GM12873 (cell line): ENCODE results near the gene PRRC2B.

Experiments
- TF ChIP-seq, protein P1 (sequence below): IDR thresholded peaks from 2 replicates; pipeline ENCODE4 v1.5.1; 2012; ENCODE audit warnings: low read depth, mild to moderate bottlenecking, moderate library complexity, low read length, control low read depth; ENCODE audit not compliant: insufficient read depth; ENCODE audit errors: missing control alignments

PRRC2B gene

DNA sequence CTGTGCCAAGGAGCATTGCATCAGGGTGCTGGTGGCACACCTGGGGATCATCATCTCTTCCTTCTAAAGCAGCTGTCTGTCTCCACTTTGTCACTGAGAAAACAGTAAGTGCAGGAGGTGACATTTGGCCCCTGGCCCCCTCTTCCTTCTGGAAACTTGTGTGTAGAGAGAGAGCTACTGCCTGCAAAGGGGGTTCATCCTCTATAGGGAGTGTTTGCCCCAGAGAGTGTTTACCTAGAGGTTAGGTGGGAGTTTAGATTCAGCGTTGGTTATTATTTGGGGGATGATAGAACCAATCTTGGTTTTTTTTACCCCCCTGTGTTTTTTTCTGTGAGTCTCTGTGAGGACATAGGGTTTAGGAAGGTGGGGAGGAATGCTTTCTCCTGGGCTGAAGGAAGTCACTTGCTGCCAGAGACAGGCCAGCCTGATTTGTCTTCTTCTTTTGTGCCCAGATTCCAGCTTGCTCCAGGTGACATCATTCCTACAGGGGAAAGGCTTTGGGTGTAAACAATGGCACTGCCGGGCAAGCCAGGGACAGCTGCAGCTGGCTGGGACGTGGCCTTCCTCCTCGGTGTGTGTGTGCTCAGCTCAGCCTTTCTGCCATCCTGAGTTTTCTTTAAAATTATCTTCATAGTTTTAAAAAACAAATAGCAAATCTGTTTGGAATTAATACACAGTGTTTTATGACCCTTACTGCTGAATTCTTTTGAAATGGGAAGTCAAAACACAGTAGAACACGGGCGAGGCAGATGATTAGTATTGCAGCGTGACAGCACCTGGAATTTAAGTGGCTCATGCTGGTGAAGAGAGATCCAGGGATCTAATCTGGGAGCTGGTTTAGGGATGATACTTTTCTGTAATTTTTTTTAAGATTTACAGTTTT is 24.5 kb downstream of the PRRC2B start:
- TF ChIP-seq, protein P1, sequence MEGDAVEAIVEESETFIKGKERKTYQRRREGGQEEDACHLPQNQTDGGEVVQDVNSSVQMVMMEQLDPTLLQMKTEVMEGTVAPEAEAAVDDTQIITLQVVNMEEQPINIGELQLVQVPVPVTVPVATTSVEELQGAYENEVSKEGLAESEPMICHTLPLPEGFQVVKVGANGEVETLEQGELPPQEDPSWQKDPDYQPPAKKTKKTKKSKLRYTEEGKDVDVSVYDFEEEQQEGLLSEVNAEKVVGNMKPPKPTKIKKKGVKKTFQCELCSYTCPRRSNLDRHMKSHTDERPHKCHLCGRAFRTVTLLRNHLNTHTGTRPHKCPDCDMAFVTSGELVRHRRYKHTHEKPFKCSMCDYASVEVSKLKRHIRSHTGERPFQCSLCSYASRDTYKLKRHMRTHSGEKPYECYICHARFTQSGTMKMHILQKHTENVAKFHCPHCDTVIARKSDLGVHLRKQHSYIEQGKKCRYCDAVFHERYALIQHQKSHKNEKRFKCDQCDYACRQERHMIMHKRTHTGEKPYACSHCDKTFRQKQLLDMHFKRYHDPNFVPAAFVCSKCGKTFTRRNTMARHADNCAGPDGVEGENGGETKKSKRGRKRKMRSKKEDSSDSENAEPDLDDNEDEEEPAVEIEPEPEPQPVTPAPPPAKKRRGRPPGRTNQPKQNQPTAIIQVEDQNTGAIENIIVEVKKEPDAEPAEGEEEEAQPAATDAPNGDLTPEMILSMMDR = no peak

DNA sequence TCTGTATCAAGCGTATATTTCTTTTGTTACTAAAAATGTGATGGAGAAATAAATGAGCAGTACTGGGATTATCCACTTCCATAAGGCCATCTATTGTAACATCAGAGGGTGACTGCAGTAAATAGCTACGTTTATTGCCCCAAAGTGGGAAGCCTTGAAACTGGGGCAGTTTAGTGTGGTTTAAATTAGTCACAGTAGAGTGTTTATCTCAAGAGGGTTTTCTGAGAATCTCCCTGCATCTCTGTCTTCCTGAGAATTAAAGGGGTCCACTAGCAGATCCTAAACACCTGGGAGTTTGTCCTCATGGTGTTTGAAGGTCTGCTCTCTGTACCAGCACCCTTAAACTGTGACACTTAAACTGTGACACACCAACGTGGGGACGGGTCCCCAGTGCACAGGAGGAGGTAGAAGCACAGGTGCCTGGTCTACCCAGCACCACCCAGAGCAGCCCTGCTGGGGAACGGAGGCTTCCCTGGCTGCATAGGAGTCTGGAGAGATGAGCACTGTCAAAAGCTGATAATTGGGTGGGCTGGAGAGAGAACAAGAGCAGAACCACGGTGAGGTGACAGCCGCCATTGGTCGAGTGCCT is 25.2 kb downstream of the PRRC2B start:
- TF ChIP-seq, protein P1 = no peak

DNA sequence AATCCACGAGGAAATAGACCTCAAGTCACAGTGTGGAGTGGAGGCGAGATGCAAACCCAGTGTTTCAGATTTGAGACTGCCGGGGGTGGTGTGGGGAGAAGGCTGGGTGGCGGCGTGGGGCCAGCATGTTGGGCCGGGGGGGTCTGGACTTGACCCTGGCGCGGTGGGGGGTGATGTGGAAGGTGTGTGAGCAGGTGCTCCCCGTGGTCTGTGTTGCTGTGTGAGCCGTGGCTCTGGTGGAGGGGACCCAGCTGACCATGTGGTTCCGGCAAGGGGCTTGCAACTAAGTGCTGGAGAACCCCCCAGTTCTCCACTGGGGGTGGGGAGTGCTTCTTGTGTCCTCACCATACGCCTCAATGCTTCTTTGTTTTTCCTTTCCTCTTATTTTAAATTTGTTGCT is 25.8 kb downstream of the PRRC2B start:
- TF ChIP-seq, protein P1 = no peak

DNA sequence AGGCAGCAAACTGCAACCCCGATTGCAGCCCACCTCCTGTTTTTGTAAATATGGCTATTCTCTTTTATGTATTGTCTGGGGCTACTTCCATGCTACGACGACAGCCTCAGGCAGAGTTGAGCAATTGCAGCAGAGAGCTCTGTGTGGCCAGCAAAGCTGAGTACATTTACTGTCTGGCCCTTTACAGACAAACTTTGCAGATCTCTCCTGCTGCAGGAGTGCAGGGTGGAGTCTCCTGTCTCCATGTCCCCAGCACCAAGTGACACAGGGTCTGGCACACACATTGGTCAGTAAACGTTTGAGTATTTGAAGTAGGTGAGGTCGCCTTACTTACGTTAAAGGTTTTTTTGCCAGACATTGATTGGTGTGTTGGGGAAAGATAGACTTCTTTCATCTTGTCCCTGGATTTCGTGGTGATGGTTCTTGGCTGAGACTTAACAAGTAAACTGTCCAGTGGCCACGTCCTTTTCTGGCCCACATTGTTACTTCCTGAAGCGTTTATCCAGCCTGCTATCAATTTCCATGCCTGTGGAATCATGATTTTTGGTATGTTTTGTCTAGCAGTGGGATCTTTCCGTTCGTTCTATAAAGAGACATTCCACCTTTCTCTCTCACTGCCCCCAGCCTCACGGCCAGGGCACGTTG is 27.2 kb downstream of the PRRC2B start:
- TF ChIP-seq, protein P1 = no peak

DNA sequence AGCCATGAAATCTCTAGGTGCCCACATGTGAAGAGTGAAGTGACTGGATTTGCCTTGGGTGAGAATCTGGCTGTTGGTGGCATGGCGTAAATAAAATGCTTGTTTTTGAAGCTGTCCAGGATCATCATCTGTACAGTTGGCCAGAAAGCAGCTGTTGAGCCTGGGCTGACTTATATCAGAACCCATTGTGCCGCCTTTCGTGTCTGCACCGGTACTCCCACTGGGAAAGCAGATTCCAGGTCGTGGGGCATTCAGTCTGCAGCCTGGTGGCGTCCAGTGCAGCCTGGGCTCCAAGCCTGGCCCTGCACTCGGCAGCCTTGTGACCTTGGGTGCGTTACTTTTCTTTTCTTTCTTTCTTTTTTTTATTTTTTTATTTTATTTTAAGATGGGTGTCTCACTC is 27.8 kb downstream of the PRRC2B start:
- TF ChIP-seq, protein P1 = no peak

DNA sequence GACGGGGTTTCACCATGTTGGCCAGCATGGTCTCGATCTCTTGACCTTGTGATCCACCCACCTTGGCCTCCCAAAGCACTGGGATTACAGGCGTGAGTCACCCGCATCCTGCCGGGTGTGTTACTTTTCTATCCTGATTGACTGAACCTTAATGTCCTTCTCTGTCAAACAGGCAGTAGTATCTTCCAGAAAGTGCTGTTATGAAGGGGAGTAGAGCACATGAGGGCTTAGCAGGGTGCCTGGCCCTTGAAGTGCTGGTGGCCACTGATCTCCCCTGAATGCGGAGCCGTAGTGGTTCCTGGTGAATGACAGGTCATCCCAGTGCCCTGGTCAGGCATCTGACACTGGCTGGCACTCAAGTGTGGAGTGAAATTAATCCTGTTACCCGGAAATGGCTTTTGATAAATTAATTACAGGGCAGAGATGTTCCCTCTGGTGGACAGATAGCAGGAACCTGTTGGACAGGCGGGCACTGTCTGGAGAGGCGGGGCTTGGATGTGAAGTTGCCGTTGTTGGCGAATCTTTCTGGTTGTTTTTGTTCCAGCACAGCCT is 28.4 kb downstream of the PRRC2B start:
- TF ChIP-seq, protein P1 = no peak

DNA sequence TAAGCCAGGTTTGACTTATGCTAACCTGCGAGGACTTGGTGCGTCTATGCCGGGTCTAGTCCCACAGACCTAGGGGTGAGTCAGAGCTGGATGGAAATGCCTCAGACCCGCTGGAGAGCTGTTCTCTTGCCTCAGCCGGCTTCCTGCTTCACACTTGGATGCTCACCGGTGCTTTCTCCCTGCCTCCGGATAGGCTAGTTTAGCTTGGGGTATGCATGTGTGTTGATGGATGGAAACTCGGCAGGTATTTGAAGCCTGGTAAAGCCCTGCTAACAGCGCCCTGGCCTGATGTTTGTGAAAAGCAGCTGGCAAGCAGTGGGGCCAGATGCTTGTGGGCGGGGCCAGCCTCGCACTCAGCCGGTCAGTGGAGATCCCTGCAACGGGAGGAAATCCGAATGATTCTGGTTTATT is 29.3 kb downstream of the PRRC2B start:
- TF ChIP-seq, protein P1 = no peak
